Measurements from ENCODE around the gene RPTOR.

- TF ChIP-seq, protein P1, sequence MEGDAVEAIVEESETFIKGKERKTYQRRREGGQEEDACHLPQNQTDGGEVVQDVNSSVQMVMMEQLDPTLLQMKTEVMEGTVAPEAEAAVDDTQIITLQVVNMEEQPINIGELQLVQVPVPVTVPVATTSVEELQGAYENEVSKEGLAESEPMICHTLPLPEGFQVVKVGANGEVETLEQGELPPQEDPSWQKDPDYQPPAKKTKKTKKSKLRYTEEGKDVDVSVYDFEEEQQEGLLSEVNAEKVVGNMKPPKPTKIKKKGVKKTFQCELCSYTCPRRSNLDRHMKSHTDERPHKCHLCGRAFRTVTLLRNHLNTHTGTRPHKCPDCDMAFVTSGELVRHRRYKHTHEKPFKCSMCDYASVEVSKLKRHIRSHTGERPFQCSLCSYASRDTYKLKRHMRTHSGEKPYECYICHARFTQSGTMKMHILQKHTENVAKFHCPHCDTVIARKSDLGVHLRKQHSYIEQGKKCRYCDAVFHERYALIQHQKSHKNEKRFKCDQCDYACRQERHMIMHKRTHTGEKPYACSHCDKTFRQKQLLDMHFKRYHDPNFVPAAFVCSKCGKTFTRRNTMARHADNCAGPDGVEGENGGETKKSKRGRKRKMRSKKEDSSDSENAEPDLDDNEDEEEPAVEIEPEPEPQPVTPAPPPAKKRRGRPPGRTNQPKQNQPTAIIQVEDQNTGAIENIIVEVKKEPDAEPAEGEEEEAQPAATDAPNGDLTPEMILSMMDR (IDR thresholded peaks at IDR 0.05) = no peak
- TF ChIP-seq, protein P2, sequence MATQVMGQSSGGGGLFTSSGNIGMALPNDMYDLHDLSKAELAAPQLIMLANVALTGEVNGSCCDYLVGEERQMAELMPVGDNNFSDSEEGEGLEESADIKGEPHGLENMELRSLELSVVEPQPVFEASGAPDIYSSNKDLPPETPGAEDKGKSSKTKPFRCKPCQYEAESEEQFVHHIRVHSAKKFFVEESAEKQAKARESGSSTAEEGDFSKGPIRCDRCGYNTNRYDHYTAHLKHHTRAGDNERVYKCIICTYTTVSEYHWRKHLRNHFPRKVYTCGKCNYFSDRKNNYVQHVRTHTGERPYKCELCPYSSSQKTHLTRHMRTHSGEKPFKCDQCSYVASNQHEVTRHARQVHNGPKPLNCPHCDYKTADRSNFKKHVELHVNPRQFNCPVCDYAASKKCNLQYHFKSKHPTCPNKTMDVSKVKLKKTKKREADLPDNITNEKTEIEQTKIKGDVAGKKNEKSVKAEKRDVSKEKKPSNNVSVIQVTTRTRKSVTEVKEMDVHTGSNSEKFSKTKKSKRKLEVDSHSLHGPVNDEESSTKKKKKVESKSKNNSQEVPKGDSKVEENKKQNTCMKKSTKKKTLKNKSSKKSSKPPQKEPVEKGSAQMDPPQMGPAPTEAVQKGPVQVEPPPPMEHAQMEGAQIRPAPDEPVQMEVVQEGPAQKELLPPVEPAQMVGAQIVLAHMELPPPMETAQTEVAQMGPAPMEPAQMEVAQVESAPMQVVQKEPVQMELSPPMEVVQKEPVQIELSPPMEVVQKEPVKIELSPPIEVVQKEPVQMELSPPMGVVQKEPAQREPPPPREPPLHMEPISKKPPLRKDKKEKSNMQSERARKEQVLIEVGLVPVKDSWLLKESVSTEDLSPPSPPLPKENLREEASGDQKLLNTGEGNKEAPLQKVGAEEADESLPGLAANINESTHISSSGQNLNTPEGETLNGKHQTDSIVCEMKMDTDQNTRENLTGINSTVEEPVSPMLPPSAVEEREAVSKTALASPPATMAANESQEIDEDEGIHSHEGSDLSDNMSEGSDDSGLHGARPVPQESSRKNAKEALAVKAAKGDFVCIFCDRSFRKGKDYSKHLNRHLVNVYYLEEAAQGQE (IDR thresholded peaks at IDR 0.05; ENCODE audit: insufficient read depth in 1 of 2, low read depth in 2 of 2, low read length in 1 of 2) = no peak
- TF ChIP-seq POLR2AphosphoS5 (IDR thresholded peaks at IDR 0.05; ENCODE audit: low read depth, low read length) = no peak
- TF ChIP-seq TCF7L2 (IDR thresholded peaks at IDR 0.05; ENCODE audit: low read depth, low read length) = no peak
Measured at GRCh38 chr17:80726558-80727408, 182.1 kb downstream of the RPTOR start.
